ENCODE data around the gene SLC25A13. TPM values are rescaled to one million over a fixed set of nuclear protein-coding genes. Genes with fewer than 3 reads are reported as not detected.

SLC25A13 gene
- total and polyA plus RNA-seq, 9 of the 15 experiments (the other 6 are each of a cell fraction or from before 2014, with no cell fraction given) = 21.4 to 80.2 (median 58.7) TPM

DNA sequence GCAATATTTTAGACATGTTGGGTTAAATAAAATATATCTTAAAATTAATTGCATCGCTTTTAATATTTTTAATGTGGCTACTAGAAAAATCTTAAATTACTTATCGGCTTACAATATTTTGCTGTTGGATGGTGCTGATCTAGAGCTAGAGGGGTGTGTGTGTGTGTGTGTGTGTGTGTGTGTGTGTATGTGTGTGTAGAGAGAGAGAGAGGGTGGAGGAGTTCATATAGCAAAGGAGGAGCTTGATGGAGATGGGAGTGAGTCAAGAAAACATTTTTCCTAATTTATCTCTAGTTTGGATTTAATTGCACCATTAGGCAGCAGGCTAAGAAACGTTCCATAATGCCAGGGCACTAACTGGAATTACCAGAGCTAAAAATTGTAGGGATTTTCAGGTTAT is 10.4 kb upstream of the SLC25A13 start (continued):
- TF ChIP-seq ZNF79 (CRISPR knock-in tag; IDR thresholded peaks at IDR 0.05; ENCODE audit: low read depth) = no peak

DNA sequence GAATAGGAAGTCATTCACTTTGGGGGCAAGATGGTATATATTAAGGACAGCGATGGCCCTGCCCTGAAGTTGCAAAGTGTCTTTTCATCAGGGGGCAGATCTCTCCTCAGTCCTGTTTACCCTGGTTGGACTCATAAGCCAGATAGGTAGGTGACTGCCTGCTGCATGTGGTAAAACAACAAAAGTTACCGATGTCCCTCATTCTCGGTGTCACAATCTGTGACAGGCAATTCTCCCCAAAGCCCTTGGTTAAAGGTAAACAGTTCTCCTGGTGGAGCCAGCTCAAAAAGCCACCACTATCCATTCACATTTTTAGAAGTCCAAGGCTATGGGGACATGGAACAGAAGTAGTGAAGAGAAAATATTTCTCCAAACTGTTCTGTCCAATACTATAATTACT is 9.9 kb upstream of the SLC25A13 start:
- no peak; the same call in 2 of the 3 replicates for ATAC-seq
- Histone ChIP-seq H3K4me3 (no peak overlapping the region), H3K27ac (ENCODE audit: extremely low read depth, low read depth, low read length) (no peak overlapping the region), H3K79me2 (ENCODE audit: control insufficient read depth, insufficient read depth, low read length) (no peaks in the 10 kb centered on the region), H3K4me2 (ENCODE audit: insufficient read depth, low read length) (no peak overlapping the region), H4K20me1 (replicated peaks; ENCODE audit: control insufficient read depth, insufficient read depth, low read length) (no peaks in the 10 kb centered on the region), H2AFZ (ENCODE audit: low read depth, low read length) (no peak overlapping the region), H3K9me3 (replicated peaks; ENCODE audit: control insufficient read depth, insufficient read depth, low read depth, low read length) (no peaks in the 10 kb centered on the region), H3K27me3 (ENCODE audit: control insufficient read depth in 2 of 2, insufficient read depth in 2 of 2, low read length in 2 of 2) (peaks cover 7% of the 10 kb centered on the region in 2 experiments), H3K4me1 (replicated peaks in 1 of 2; ENCODE audit: control insufficient read depth in 2 of 2, insufficient read depth in 2 of 2, low read length in 2 of 2) (no peaks in the 10 kb centered on the region; a peak in 1 of 5 replicates), H3K9me1 (ENCODE audit: control insufficient read depth, insufficient read depth, low read length) (no peaks in the 10 kb centered on the region), H3K9ac (ENCODE audit: insufficient read depth in 1 of 2, low read depth in 2 of 2, low read length in 2 of 2) (no peak overlapping the region), H3K36me3 (ENCODE audit: control insufficient read depth, insufficient read depth, low read length) (no peaks in the 10 kb centered on the region)
- ChIA-PET CTCF (ENCODE audit: low intra/inter-chr PET ratio) (no interaction called here), POLR2A (no interaction called here)
- no TSS peak for BruUV-seq (replicated peaks)
- no peak for DNase-seq (ENCODE audit: extremely low read depth in 1 of 4, low spot score in 3 of 4)
- no peak for FAIRE-seq
- intact Hi-C loops (cut with micrococcal nuclease) (no loop called here), in situ Hi-C loops (cut with MboI) (no loop called here)
- WGBS (ENCODE audit: insufficient coverage, low coverage, missing lambda C conversion rate) = 14% methylated on average over 3 of the region's 3 CpGs
- TF ChIP-seq, protein P1, sequence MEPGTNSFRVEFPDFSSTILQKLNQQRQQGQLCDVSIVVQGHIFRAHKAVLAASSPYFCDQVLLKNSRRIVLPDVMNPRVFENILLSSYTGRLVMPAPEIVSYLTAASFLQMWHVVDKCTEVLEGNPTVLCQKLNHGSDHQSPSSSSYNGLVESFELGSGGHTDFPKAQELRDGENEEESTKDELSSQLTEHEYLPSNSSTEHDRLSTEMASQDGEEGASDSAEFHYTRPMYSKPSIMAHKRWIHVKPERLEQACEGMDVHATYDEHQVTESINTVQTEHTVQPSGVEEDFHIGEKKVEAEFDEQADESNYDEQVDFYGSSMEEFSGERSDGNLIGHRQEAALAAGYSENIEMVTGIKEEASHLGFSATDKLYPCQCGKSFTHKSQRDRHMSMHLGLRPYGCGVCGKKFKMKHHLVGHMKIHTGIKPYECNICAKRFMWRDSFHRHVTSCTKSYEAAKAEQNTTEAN (CRISPR knock-in tag; IDR thresholded peaks at IDR 0.05) = no peak
- no peak for TF ChIP-seq TAF7 (tag; IDR thresholded peaks at IDR 0.05)
- TF ChIP-seq ZNF239 (CRISPR knock-in tag; IDR thresholded peaks at IDR 0.05) = no peak
- no peak for TF ChIP-seq CAMTA2 (CRISPR knock-in tag; conservative IDR thresholded peaks at IDR 0.05)
- no peak for TF ChIP-seq HNRNPK (IDR thresholded peaks at IDR 0.05; ENCODE audit: low read depth, low read length, poor library complexity, severe bottlenecking)
- TF ChIP-seq ZNF699 (CRISPR knock-in tag; IDR thresholded peaks at IDR 0.05; ENCODE audit: insufficient replicate concordance) = no peak
- TF ChIP-seq, protein P2, sequence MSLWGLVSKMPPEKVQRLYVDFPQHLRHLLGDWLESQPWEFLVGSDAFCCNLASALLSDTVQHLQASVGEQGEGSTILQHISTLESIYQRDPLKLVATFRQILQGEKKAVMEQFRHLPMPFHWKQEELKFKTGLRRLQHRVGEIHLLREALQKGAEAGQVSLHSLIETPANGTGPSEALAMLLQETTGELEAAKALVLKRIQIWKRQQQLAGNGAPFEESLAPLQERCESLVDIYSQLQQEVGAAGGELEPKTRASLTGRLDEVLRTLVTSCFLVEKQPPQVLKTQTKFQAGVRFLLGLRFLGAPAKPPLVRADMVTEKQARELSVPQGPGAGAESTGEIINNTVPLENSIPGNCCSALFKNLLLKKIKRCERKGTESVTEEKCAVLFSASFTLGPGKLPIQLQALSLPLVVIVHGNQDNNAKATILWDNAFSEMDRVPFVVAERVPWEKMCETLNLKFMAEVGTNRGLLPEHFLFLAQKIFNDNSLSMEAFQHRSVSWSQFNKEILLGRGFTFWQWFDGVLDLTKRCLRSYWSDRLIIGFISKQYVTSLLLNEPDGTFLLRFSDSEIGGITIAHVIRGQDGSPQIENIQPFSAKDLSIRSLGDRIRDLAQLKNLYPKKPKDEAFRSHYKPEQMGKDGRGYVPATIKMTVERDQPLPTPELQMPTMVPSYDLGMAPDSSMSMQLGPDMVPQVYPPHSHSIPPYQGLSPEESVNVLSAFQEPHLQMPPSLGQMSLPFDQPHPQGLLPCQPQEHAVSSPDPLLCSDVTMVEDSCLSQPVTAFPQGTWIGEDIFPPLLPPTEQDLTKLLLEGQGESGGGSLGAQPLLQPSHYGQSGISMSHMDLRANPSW (CRISPR knock-in tag; IDR thresholded peaks at IDR 0.05) = no peak

Measured in K562 (cell line).